HG02943 (cell line): ENCODE data around the gene S1PR1.
A peak's percentile ranks its signal among the peaks of the same experiment; 100 is the strongest.

ENCODE experiments used
- ATAC-seq: cut with Tn5 transposase; IDR thresholded peaks from one replicate; pipeline ENCODE4 v1.9.1; 2021; ENCODE audit warnings: mild to moderate bottlenecking, low read depth, moderate library complexity; ENCODE audit not compliant: unreplicated experiment

Gene S1PR1

GRCh38 chr1:101278238-101278637 lies 41.4 kb downstream of the S1PR1 start:
- ATAC-seq = no peak

- no peak for ATAC-seq
These were observed 42.0 kb downstream of the S1PR1 start for GRCh38 chr1:101278845-101279244.

GRCh38 chr1:101280049-101280592 lies 43.3 kb downstream of the S1PR1 start:
- ATAC-seq = no peak

- ATAC-seq = no peak
These were observed 44.3 kb downstream of the S1PR1 start for GRCh38 chr1:101280942-101281654.

GRCh38 chr1:101281751-101282150 lies 44.9 kb downstream of the S1PR1 start:
- ATAC-seq = no peak

GRCh38 chr1:101282314-101283038 lies 45.7 kb downstream of the S1PR1 start:
- ATAC-seq = no peak

GRCh38 chr1:101283443-101283842 lies 46.6 kb downstream of the S1PR1 start:
- ATAC-seq = no peak

- ATAC-seq = no peak
These were observed 47.2 kb downstream of the S1PR1 start for GRCh38 chr1:101284021-101284420.

GRCh38 chr1:101284622-101285218 lies 47.9 kb downstream of the S1PR1 start:
- ATAC-seq = no peak

- ATAC-seq = no peak
These were observed 49.2 kb downstream of the S1PR1 start for GRCh38 chr1:101285922-101286570.

- peak; percentile 57 for ATAC-seq
These were observed 51.7 kb downstream of the S1PR1 start for GRCh38 chr1:101288491-101288944.

GRCh38 chr1:101290119-101290921 lies 53.5 kb downstream of the S1PR1 start:
- ATAC-seq = no peak
